GM19099 (cell line): ENCODE results near the gene POLA2.

Source experiments
- POLR2A ChIP-seq: IDR thresholded peaks from 3 replicates; pipeline ENCODE4 v1.6.1; 2011; ENCODE audit warnings: low read depth; ENCODE audit not compliant: insufficient read length; ENCODE audit errors: extremely low read depth

Gene POLA2

GRCh38 chr11:65293909-65294381 is 32.2 kb downstream of the POLA2 start:
- TF ChIP-seq POLR2A, result no peak

- TF ChIP-seq POLR2A, result no peak
These were observed 33.2 kb downstream of the POLA2 start for GRCh38 chr11:65295001-65295400.

- TF ChIP-seq POLR2A, result no peak
These were observed 34.0 kb downstream of the POLA2 start for GRCh38 chr11:65295571-65296341.

GRCh38 chr11:65297026-65297672 is 35.4 kb downstream of the POLA2 start:
- no peak for TF ChIP-seq POLR2A

GRCh38 chr11:65298131-65298535 is 36.4 kb downstream of the POLA2 start:
- no peak for TF ChIP-seq POLR2A

- no peak for TF ChIP-seq POLR2A
These were observed 37.0 kb downstream of the POLA2 start for GRCh38 chr11:65298655-65299179.

GRCh38 chr11:65300621-65301275 is 39.0 kb downstream of the POLA2 start:
- TF ChIP-seq POLR2A, result no peak

- no peak for TF ChIP-seq POLR2A
These were observed 39.9 kb downstream of the POLA2 start for GRCh38 chr11:65301491-65302329.

GRCh38 chr11:65303555-65303954 is 41.8 kb downstream of the POLA2 start:
- TF ChIP-seq POLR2A, result no peak

- no peak for TF ChIP-seq POLR2A
These were observed 42.3 kb downstream of the POLA2 start for GRCh38 chr11:65304110-65304509.

- no peak for TF ChIP-seq POLR2A
These were observed 42.9 kb downstream of the POLA2 start for GRCh38 chr11:65304613-65305012.

GRCh38 chr11:65305501-65306268 is 43.9 kb downstream of the POLA2 start:
- TF ChIP-seq POLR2A, result no peak

- TF ChIP-seq POLR2A, result no peak
These were observed 45.8 kb downstream of the POLA2 start for GRCh38 chr11:65307298-65308229.
